ENCODE measurements around the gene CTRB2.
"Not testable (repeated sequence)": the region's sequence is repeated elsewhere in the genome, so short reads cannot be mapped to it uniquely, and the experiment has no call there.

The CTRB2 gene

DNA sequence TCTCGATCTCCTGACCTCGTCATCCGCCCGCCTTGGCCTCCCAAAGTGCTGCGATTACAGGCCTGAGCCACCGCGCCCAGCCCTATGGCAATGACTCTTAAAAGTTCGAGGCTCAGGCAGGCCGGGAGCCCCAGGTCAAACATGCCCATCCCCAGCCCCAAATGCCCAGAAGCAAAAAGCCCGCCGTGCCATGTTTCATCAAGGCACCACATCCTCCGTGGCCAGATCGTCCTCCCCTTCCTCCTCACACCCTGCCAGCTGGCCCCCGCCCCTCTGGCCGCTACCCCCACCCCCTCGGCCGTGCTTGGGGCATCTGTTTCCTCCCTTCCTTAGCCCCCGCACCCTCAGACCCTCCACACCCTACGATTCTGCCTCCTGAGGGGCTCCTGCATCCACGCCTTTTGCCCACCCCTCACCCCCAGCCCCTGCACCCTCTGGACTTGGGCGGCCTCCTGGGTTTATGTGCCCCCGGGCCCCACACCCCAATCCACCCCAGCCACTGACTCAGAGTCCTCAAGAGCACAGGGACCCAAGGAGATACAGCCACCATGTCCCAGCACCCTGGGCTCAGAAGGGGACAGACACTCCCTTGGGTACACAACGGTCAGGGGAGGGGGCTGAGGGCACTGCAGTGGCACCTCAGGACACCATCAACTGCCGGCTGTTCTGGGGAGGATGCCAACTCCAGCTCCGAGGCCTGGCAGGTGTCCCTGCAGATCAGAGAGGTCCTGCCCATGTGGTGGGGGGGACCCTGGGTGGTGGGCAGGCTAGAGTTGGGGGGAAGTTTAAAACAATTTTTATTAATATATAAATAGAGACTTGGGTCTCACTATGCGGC, 18.9 kb upstream of the CTRB2 start:
- DNase-seq = no peak

DNA sequence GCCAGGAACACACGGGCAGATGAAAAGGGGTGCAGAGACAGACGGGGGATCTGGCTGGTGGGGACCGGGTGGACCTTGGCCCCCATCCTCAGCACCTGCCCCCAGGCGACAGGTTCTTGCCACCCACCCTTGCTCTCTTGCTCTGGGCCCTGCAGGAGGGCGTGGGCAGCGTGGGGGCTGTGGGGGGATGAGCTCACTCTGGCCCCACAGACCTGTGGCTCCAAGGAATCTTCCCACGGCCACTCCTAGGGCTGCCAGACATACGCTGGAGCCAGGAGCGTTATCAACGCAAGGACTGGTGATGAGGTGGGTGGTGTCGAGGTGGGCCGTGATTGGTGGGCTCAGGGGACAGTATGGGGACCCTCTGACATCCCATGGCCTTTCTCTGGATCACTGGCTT, 18.1 kb upstream of the CTRB2 start:
- DNase-seq = no peak

DNA sequence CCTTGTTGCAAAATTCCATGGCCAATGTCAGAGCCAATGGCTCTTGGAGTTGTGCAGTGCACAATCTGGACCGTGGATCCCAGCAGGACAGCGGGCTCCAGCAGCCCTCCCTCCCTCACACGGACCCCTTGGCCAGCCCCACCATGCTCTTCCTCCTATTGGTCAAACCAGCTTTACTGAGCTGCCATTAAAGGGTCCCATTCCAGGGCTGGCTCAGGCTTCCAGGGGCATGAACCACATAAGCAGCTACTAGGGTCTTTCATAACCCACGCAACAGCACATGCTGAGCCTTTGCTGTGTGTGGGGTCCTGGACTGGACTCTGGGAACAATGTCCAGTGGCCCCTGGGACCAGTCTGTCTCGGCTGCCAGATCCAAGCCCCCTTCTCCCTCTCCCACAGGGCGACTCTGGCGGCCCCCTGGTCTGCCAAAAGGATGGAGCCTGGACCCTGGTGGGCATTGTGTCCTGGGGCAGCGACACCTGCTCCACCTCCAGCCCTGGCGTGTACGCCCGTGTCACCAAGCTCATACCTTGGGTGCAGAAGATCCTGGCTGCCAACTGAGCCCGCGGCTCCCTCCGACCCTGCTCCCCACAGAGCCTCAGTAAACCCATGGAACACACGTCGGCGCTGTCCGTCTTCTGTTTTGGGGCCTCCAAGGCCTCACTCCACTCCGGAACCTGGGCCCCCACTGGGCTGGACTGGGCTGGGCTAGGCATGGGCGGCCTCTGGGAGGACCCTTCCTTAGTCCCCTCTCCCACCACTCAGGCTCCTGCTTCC, 17.5 kb upstream of the CTRB2 start:
- DNase-seq = no peak

- not testable (repeated sequence) for DNase-seq
Observed at GRCh38 chr16:75223129-75223528, 16.2 kb upstream of the CTRB2 start.

DNA sequence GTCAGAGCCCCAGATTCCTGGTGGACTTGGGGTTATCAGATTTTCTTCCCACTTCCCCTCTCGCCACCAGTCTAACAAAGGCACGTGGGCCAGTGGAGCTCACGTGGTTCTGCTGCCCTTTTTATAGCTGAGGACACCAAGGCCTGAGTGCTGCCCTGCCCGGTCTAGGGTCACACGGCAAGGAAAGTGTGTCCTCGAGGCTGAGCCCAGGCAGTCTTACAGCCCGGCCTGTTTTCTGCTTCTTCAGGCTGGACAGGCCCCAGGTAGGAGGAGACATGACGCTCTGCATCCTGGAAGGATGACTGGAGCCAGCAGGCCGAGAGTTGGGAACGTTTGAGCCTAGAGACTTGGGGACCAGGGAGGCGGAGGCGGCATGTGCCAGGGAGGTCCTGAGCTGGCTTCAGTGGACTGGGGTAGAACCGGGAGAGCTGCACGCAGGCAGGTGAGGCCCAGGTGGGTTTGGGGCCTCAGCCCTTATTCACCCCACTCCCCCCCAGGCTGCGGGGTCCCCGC, 15.4 kb upstream of the CTRB2 start:
- DNase-seq = no peak

DNA sequence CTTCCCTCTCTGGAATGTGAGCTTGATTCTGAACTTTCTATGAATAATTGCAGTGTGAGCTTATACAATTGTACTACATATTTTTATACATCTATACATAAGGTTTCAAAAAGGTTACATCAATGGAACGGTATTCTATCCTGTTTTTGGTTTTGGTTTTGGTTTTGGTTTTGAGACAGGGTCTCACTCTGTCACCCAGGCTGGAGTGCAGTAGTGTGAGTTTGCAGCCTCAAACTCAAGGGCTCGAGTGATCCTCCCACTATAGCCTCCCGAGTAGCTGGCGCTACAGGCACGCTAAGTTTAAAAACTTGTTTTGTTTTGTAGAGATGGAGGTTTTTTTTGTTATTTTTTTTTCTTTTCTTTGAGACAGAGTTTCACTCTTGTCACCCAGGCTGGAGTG, 12.9 kb upstream of the CTRB2 start:
- peak; percentile 16 for DNase-seq

DNA sequence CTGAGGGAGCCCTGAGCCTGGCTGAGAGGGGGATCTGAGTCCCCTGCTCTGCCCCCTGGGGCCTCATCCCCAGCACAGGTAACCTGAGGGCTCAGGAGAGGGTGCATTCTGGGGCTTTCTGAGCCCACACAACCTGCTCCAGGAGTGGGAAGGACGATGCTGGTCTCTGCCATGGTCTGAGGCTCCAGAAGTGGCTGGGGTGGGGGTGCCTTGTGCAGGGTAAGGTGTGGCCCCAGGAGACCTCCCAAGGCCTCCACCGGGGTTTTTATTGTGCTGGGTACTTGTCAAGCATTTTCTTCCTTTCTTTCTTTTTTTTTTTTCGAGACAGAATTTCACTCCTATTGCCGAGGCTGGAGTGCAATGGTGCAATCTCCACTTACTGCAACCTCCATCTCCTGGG, 12.1 kb upstream of the CTRB2 start:
- no peak for DNase-seq

DNA sequence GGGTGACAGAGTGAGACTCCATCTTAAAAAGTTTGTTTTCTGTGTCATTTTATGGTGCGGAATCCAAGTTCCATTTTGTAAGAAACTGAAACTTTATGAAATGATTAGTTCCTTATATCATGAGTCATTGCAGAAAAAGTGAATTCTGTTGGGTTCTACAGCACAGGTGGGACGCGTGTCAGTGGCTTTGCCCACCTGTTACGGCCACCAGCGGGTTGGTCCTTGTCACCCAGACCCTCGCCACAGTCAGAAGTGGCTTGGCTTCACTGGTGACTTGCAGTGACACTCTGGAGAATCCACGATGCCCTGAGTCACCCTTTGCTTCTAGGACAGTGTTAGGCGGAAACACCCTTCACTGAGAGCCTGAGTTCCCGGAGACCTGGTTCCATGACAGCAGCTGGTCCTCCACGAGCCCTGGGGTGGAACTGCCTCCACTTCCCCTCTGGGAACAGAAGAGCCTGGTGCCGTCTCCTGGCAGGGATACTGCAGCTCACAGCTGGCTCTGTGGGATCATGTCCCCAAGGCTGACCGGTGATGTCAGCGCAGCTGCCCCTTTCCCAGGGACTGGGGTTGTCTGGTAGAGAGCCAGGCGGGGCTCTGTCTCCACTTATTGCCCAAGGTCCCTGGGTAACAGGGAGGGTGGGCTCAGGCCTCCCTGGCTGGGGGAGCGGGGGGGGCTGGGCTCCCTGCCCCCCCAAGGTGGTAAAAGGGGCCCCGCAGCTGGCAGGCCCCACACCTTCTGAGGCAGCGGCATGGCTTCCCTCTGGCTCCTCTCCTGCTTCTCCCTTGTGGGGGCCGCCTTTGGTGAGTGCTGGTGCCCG, 11.5 kb upstream of the CTRB2 start, which contains the start of gene CTRB1:
TSS of gene CTRB1 (plus strand) at position 733 of the 821 bp plus-strand sequence. CDS start at position 753, 20 bp downstream.
- no peak for DNase-seq

GRCh38 chr16:75217389-75217851, 10.5 kb upstream of the CTRB2 start:
- DNase-seq = no peak

GRCh38 chr16:75216576-75216975, 9.6 kb upstream of the CTRB2 start:
- DNase-seq = no peak

DNA sequence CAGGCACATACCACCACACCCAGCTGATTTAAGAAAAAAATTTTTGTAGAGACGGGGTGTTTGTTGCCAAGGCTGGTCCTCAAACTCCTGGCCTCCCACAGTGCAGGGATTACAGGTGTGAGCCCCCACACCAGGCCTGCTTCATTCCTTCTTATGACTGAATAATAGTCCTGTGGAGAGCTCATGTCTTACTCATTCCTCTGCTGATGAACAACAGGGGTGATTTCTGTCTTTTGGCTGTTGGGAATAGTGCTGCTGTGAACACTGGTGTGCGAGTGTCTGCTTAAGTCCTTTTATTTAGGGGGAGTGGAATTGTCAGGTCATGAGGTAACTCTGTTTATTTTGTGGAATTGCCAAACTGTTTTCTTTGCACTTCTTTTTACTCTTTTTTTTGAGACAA, 9.2 kb upstream of the CTRB2 start:
- DNase-seq = no peak

DNA sequence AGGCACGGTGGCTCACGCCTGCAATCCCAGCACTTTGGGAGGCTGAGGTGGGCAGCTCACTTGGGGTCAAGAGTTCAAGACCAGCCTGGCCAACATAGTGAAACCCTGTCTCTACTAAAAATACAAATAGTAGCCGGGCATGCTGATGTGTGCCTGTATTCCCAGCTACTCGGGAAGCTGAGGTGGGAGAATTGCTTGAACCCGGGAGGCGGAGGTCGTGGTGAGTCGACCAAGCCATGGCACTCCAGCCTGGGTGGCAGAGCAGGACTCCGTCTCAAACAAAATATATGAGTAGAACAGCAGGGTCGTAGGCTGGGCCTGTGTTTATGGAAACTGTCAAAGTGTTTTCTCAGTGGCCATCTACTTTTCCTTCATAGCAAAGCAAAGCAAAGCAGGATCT, 4.3 kb upstream of the CTRB2 start:
- not testable (repeated sequence) for DNase-seq

GRCh38 chr16:75209944-75210343, 3.0 kb upstream of the CTRB2 start:
- no peak for DNase-seq

GRCh38 chr16:75209514-75209913, 2.6 kb upstream of the CTRB2 start:
- not testable (repeated sequence) for DNase-seq

- DNase-seq = no peak
Observed at GRCh38 chr16:75208861-75209505, 2.0 kb upstream of the CTRB2 start.

DNA sequence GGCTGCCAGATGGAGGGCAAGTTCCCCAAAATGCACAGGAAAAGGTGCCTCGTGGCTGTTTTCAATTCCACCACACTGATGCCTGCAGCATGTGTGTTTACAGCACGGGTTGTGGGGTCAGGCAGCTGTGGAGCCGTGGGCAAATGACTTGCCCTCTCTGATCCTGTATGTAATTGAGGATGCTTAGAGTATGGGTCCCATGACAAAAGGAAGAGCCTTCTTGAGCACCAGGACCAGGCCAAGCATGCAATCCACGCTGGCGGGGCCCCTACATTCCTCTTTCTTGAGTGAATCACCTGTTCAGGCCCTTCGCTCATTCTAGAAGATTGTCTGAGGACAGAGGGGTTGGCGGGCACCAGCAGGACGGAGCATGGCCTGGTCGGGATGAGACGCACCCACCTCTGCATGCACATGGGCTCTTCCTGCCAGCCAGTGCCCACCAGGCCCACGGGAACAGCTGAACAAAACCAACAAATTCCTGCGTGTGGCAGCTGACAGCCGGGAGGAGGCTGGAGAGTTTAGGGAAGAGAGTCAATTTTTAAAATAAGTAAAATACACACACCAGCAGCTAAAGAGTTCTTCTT, 1.4 kb upstream of the CTRB2 start:
- DNase-seq = no peak

DNA sequence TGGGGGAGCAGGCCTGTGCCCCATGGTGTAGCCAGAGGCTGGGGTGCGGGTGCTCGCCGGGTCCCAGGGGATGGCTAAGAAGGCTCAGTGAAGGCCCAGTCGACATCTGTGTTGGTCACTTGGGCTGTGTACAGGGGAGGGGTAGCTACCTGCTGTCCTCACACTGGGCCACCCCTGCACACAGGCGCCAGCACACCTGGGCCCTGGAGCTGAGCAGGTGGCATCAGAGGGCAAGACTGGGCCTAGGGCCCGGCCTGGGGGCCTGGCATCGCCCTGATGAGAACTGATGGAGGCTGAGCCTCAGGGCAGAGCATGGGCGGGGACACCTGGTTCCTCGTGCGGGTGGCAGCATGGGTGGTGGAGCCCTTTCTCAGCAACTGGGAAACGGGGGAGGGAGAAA, 870 bp upstream of the CTRB2 start:
- no peak for DNase-seq

GRCh38 chr16:75205961-75206748, 806 bp downstream of the CTRB2 start:
- not testable (repeated sequence) for DNase-seq

GRCh38 chr16:75205438-75205837, 1.5 kb downstream of the CTRB2 start:
- DNase-seq = not testable (repeated sequence)

DNA sequence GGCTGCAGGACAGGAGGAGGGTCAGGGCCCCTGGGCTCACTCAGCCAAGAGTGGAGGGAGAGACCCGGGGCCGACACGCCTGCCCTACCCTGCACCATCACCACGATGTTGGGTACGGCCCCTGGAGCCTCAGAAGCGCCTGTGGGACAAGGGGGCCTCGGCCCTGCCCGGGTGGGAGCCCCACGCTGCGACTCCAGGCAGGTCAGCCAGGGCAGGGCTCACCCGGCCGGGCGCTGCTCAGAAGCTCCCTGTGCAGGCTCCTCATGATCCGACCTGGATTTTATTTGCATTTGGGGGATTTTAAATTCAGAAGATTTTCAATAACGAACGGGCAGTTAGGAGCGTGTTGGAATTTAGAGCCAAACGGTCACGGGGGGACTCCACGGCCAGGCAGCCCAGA, 2.1 kb downstream of the CTRB2 start:
- DNase-seq = not testable (repeated sequence)

DNA sequence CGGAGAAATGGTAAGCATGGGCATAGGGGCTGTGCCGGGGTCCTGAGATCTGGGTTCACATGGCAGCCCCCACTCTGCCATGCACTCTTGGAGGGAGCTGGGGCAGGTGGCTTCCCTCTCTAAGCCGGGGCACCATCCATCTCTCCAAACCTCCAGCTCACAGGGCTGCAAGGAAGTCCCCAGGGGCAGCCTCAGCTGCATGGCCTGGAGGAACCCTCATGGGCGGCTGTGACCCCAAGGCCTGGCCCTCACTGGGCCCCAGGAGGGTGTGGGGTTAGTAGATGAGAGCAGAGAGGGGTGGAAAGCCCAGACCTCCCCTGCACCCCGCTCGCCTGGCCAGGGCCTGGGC, 2.6 kb downstream of the CTRB2 start:
- no peak for DNase-seq

Measured in stimulated activated CD4-positive, alpha-beta T cell treated with anti-CD3 and anti-CD28 coated beads, Interleukin-4, amount 100 ng/mL, for 1 hour (primary cell).